HG02642 (cell line): Measurements from ENCODE around the gene LST1.

Experiments used
- ATAC-seq: cut with Tn5 transposase; IDR thresholded peaks from one replicate; pipeline ENCODE4 v1.9.1; 2021; ENCODE audit warnings: mild to moderate bottlenecking; ENCODE audit not compliant: unreplicated experiment, poor library complexity

The LST1 gene

DNA sequence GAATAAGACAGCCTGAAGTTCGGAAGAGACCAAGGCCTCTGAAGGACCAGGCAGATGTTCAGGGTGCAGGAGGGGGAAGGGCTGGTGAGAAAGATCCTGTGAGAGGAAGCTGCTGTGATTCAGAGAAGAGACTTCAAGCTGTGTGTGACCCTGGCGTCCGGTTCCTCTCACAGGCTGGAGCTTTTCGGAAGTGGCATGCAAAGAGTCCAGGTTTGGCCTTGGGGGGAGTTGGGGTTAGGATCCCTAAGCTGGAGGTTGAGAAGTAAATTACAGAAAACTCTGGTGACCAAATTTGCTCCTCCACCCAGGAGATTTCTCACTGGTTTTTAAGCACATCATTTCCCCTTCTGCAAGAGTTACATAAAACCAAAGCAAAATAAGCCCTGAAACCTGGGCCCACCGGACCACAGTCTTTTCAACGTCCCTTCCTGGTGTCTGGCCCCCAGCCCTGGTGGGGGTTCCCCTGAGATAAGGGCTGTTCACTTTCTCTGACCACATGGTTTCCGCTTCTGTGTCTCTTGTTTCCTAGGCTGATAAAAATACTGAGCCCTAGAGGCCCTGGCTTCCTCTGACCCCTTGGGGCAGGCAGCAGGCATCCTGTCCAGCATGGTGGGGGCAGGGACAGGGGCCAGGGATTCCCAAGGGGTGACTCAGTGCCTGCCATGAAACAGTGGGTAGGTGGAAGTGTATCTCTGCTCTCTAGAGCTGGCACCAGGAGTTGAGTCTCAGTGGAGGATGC is 25.9 kb upstream of the LST1 start:
- peak; percentile 69 for ATAC-seq

DNA sequence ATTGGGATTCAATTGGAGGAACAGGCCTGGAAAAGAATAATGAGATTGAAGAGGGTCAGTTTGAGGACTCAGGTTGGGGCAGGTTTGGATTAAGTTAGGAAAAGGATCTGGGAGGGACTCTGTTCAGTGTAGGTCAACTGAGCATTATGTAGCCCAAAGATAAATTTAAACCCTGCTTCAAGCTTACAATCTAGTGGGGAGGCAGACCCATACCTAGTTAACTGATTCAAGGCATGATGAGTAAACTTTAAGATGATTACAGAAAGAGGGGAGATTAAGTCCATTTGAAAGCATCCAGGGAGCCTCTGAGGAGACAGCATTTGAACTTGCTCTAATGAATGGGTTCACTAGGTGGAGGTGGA is 25.4 kb upstream of the LST1 start:
- ATAC-seq = no peak

DNA sequence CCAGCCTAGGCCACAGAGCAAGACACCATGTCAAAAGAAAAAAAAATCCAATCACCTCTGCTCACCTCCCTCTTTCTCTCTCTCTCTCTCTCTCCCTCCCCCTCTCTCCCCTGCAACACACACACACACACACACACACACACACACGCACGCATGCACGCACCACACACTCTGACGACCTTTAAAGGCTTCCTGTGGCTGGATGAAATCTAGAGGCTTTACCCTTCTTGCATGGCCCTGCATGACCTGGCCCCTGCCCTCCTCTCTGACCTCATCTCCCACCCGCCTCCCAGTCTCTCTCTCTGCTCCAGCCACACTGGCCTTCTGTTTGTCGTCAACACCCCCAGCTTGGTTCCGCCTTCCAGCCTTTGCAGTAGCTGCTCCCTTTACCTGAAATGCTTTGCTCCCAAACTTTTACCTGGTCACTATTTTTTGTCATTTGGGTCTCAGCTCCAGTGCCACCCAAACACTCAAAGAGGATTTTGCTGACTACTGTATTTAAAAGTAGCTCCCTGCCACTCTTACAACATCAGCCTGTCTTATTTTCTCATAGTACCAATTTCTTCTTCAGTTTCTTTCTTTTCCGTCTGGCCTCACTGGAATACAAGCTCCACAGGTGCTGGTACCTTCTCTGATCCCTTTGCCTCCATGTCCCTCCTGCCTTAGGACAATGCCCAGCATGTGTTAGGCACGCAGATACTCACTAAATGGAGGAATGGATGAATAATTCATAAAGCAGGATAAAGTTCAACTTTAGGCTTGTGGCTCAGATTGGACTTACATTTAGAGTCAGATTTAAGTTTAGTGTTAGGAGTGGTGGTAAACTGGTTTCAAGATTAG is 18.3 kb upstream of the LST1 start:
- ATAC-seq = no peak

DNA sequence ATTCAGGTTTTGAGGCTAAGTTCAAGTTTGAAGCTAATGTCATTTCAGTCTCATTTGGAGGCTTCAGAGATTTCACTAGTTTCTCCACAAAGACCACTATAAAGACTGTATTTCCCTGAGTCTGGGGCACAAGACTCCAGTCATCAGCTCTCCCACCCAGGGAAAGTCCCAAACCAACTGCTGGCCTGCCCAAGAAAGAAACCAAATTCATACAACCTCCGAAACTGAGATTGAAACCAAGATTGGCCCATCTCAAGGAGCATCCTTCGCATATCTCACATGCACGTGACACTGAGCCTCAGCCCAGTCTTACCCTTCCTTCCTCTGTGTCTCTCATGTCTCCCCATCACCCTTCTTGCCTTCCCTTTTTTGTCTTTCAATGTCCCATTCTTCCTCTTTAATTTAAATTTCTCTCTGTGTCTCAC is 17.5 kb upstream of the LST1 start:
- peak; percentile 63 for ATAC-seq

DNA sequence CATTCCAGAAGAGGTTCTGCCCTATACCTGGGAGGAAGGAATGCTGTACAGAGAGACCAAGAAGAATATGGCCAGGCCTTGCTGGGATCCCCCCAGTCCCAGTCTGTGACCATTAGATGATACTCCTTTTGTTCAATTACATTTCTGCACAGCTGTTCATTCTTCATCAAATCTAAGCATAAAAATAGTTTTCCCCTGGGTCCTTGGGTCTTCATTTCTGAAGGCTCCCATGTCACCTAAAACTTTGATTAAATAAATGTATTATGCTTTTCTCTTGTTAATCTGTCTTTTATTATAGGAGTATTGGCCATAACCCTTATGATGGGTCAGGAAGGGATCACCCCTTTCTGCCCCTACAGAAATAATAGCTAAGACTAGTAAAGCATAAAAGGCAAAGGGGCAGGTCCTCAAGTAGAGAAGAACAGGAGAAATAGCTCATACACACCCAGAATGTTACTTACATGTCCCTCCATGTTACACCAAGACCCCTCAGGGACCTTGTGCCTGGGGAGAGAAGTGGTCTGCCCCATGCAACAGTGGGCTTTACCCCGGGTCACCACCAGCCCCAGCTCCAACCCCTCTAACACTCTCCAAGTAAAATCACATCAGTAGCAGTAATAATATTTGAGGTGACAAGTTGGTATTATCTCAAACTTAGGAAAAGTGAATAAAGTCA is 16.1 kb upstream of the LST1 start:
- no peak for ATAC-seq

DNA sequence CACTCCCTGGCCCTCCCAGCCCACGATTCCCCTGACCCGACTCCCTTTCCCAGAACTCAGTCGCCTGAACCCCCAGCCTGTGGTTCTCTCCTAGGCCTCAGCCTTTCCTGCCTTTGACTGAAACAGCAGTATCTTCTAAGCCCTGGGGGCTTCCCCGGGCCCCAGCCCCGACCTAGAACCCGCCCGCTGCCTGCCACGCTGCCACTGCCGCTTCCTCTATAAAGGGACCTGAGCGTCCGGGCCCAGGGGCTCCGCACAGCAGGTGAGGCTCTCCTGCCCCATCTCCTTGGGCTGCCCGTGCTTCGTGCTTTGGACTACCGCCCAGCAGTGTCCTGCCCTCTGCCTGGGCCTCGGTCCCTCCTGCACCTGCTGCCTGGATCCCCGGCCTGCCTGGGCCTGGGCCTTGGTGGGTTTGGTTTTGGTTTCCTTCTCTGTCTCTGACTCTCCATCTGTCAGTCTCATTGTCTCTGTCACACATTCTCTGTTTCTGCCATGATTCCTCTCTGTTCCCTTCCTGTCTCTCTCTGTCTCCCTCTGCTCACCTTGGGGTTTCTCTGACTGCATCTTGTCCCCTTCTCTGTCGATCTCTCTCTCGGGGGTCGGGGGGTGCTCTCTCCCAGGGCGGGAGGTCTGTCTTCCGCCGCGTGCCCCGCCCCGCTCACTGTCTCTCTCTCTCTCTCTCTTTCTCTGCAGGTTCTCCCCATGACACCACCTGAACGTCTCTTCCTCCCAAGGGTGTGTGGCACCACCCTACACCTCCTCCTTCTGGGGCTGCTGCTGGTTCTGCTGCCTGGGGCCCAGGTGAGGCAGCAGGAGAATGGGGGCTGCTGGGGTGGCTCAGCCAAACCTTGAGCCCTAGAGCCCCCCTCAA is 13.8 kb upstream of the LST1 start, which contains the start of gene LTA:
LTA (plus strand) TSS at position 249 of the 871 bp plus-strand sequence; CDS start at position 703, 454 bp downstream.
- peak; percentile 36 for ATAC-seq

DNA sequence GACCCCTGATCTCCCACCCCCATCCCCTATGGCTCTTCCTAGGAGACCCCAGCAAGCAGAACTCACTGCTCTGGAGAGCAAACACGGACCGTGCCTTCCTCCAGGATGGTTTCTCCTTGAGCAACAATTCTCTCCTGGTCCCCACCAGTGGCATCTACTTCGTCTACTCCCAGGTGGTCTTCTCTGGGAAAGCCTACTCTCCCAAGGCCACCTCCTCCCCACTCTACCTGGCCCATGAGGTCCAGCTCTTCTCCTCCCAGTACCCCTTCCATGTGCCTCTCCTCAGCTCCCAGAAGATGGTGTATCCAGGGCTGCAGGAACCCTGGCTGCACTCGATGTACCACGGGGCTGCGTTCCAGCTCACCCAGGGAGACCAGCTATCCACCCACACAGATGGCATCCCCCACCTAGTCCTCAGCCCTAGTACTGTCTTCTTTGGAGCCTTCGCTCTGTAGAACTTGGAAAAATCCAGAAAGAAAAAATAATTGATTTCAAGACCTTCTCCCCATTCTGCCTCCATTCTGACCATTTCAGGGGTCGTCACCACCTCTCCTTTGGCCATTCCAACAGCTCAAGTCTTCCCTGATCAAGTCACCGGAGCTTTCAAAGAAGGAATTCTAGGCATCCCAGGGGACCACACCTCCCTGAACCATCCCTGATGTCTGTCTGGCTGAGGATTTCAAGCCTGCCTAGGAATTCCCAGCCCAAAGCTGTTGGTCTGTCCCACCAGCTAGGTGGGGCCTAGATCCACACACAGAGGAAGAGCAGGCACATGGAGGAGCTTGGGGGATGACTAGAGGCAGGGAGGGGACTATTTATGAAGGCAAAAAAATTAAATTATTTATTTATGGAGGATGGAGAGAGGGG is 12.6 kb upstream of the LST1 start:
- no peak for ATAC-seq

DNA sequence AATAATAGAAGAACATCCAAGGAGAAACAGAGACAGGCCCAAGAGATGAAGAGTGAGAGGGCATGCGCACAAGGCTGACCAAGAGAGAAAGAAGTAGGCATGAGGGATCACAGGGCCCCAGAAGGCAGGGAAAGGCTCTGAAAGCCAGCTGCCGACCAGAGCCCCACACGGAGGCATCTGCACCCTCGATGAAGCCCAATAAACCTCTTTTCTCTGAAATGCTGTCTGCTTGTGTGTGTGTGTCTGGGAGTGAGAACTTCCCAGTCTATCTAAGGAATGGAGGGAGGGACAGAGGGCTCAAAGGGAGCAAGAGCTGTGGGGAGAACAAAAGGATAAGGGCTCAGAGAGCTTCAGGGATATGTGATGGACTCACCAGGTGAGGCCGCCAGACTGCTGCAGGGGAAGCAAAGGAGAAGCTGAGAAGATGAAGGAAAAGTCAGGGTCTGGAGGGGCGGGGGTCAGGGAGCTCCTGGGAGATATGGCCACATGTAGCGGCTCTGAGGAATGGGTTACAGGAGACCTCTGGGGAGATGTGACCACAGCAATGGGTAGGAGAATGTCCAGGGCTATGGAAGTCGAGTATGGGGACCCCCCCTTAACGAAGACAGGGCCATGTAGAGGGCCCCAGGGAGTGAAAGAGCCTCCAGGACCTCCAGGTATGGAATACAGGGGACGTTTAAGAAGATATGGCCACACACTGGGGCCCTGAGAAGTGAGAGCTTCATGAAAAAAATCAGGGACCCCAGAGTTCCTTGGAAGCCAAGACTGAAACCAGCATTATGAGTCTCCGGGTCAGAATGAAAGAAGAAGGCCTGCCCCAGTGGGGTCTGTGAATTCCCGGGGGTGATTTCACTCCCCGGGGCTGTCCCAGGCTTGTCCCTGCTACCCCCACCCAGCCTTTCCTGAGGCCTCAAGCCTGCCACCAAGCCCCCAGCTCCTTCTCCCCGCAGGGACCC is 11.7 kb upstream of the LST1 start:
- no peak for ATAC-seq

DNA sequence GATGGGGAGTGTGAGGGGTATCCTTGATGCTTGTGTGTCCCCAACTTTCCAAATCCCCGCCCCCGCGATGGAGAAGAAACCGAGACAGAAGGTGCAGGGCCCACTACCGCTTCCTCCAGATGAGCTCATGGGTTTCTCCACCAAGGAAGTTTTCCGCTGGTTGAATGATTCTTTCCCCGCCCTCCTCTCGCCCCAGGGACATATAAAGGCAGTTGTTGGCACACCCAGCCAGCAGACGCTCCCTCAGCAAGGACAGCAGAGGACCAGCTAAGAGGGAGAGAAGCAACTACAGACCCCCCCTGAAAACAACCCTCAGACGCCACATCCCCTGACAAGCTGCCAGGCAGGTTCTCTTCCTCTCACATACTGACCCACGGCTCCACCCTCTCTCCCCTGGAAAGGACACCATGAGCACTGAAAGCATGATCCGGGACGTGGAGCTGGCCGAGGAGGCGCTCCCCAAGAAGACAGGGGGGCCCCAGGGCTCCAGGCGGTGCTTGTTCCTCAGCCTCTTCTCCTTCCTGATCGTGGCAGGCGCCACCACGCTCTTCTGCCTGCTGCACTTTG is 10.7 kb upstream of the LST1 start, which contains the start of gene TNF:
TNF (plus strand) TSS at position 231 of the 567 bp plus-strand sequence; CDS start at position 408, 177 bp downstream.
- ATAC-seq = no peak

DNA sequence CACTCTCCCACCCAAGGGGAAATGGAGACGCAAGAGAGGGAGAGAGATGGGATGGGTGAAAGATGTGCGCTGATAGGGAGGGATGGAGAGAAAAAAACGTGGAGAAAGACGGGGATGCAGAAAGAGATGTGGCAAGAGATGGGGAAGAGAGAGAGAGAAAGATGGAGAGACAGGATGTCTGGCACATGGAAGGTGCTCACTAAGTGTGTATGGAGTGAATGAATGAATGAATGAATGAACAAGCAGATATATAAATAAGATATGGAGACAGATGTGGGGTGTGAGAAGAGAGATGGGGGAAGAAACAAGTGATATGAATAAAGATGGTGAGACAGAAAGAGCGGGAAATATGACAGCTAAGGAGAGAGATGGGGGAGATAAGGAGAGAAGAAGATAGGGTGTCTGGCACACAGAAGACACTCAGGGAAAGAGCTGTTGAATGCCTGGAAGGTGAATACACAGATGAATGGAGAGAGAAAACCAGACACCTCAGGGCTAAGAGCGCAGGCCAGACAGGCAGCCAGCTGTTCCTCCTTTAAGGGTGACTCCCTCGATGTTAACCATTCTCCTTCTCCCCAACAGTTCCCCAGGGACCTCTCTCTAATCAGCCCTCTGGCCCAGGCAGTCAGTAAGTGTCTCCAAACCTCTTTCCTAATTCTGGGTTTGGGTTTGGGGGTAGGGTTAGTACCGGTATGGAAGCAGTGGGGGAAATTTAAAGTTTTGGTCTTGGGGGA is 10.0 kb upstream of the LST1 start:
- no peak for ATAC-seq

DNA sequence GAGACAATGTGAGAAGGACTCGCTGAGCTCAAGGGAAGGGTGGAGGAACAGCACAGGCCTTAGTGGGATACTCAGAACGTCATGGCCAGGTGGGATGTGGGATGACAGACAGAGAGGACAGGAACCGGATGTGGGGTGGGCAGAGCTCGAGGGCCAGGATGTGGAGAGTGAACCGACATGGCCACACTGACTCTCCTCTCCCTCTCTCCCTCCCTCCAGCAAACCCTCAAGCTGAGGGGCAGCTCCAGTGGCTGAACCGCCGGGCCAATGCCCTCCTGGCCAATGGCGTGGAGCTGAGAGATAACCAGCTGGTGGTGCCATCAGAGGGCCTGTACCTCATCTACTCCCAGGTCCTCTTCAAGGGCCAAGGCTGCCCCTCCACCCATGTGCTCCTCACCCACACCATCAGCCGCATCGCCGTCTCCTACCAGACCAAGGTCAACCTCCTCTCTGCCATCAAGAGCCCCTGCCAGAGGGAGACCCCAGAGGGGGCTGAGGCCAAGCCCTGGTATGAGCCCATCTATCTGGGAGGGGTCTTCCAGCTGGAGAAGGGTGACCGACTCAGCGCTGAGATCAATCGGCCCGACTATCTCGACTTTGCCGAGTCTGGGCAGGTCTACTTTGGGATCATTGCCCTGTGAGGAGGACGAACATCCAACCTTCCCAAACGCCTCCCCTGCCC is 9.0 kb upstream of the LST1 start:
- no peak for ATAC-seq

DNA sequence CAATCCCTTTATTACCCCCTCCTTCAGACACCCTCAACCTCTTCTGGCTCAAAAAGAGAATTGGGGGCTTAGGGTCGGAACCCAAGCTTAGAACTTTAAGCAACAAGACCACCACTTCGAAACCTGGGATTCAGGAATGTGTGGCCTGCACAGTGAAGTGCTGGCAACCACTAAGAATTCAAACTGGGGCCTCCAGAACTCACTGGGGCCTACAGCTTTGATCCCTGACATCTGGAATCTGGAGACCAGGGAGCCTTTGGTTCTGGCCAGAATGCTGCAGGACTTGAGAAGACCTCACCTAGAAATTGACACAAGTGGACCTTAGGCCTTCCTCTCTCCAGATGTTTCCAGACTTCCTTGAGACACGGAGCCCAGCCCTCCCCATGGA is 8.5 kb upstream of the LST1 start:
- ATAC-seq = no peak

DNA sequence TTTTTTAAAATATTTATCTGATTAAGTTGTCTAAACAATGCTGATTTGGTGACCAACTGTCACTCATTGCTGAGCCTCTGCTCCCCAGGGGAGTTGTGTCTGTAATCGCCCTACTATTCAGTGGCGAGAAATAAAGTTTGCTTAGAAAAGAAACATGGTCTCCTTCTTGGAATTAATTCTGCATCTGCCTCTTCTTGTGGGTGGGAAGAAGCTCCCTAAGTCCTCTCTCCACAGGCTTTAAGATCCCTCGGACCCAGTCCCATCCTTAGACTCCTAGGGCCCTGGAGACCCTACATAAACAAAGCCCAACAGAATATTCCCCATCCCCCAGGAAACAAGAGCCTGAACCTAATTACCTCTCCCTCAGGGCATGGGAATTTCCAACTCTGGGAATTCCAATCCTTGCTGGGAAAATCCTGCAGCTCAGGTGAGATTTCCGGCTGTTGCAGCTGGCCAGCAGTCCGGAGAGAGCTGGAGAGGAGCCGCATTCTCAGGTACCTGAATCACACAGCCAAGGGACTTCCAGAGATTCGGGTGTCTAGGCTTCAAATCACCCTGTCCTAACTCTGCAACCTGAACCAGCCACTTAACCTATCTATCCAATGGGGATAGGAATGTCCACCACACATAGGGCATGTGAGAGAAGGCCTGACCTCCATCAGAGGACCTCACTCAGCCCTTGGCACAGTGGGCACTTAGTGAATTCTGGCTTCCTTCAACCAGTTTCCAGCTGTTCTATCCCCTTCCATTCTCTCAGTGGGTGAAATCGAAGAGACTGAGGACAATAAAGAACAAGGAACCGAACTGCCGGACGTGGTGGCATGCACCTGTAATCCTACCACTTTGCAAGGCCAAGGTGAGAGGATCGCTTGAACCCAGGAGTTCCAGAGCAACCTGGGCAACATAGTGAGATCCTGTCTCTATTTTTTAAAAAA is 7.6 kb upstream of the LST1 start:
- ATAC-seq = no peak

DNA sequence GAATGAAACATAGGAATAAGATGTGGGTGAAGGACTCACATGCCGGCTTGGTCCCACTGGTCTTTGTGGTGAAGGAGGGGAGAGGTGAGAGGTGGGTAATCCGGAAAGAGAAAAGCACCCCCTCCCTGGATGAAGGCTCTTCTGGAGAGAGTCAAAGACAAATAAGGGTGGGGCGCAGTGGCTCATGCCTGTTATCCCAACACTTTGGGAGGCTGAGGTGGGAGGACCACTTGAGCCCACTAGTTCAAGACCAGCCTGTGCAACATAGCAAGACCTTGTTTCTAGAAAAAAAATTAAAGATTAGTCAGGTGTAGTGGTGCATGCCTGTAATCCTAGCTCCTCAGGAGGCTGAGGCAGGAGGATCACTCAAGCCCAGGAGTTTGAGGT is 7.0 kb upstream of the LST1 start:
- ATAC-seq = no peak
